Endothelial cell of umbilical vein (primary cell): Measurements from ENCODE around the gene WFIKKN2. TPM values are rescaled to one million over a fixed set of nuclear protein-coding genes. Genes with fewer than 3 reads are reported as not detected.

ENCODE experiments used
- BruUV-seq: library from RNA; stranded (reverse); fragments of 400-500 nt; replicated peaks from 2 replicates; lab custom pipeline; 2021; lab: Mats Ljungman, UMichigan
- CTCF ChIA-PET: fragments of 300-600, 350-600 bp; sonication (Branson Sonifier 250); formaldehyde crosslinking; loops from one replicate; lab custom pipeline; 2021; ENCODE audit warnings: antibody characterized with exemption, inconsistent platforms; lab: Charles Lee
- POLR2A ChIA-PET: fragments of 300-600, 350-600 bp; sonication (Branson Sonifier 250); formaldehyde crosslinking; loops from one replicate; lab custom pipeline; 2021; ENCODE audit warnings: antibody characterized with exemption, inconsistent platforms; lab: Charles Lee
- DNase-seq: peaks from one replicate; pipeline ENCODE4 v3.0.0-alpha.2; 2011; ENCODE audit warnings: low read depth, low spot score
- FAIRE-seq: peaks from 2 replicates; lab custom pipeline; 2011; peaks lifted over from hg19 to GRCh38; lab: Jason Lieb, UNC
- H2AFZ ChIP-seq: 2 replicates; pipeline ENCODE4 v1.6.0; 2012; ENCODE audit warnings: low read depth, low read length, control low read depth, inconsistent platforms
- H3K27ac ChIP-seq: 2 replicates; pipeline ENCODE4 v1.5.1; 2011; ENCODE audit warnings: low read depth, mild to moderate bottlenecking, control low read depth, low read length, moderate library complexity; ENCODE audit not compliant: insufficient read depth
- H3K27me3 ChIP-seq, 2 experiments: 2 replicates each; pipeline versions ENCODE4 v1.6.0 to v1.6.1; 2011; ENCODE audit warnings: low read length in 2 of 2, mixed read lengths in 1 of 2; ENCODE audit not compliant: control insufficient read depth in 2 of 2, insufficient read depth in 2 of 2
- H3K36me3 ChIP-seq, 2 experiments: 2 replicates in 1 of 2; 3 replicates in 1 of 2; pipeline ENCODE4 v1.5.1; 2011; ENCODE audit warnings: low read length in 2 of 2, mild to moderate bottlenecking in 1 of 2, moderate library complexity in 1 of 2; ENCODE audit not compliant: control insufficient read depth in 2 of 2, insufficient read depth in 2 of 2; ENCODE audit errors: extremely low read depth in 1 of 2
- H3K4me1 ChIP-seq: 3 replicates; pipeline ENCODE4 v1.5.1; 2011; ENCODE audit warnings: mild to moderate bottlenecking, low read length; ENCODE audit not compliant: control insufficient read depth, insufficient read depth; ENCODE audit errors: extremely low read depth
- H3K4me2 ChIP-seq: 2 replicates; pipeline ENCODE4 v1.6.1; 2011; ENCODE audit warnings: low read length, control low read depth, mixed read lengths; ENCODE audit not compliant: insufficient read depth
- H3K4me3 ChIP-seq, 3 experiments: fragments of 200-600 bp in 1 of 3; sonication (generic), shearing (Covaris generic) in 1 of 3; replicated peaks in 1 of 3; 2 replicates each; pipeline ENCODE4 v1.5.1; 2011 to 2016; ENCODE audit warnings: control low read depth in 3 of 3, low read length in 3 of 3, mild to moderate bottlenecking in 2 of 3, inconsistent platforms in 1 of 3, low read depth in 1 of 3, moderate library complexity in 1 of 3; ENCODE audit not compliant: insufficient read depth in 1 of 3
- H3K79me2 ChIP-seq: 2 replicates; pipeline ENCODE4 v1.6.0; 2012; ENCODE audit warnings: low read length, inconsistent platforms; ENCODE audit not compliant: control insufficient read depth, insufficient read depth
- H3K9ac ChIP-seq: replicated peaks from 2 replicates; pipeline ENCODE3; 2011; ENCODE audit warnings: low read length, control low read depth; ENCODE audit not compliant: insufficient read depth; ENCODE audit errors: extremely low read depth
- H3K9me1 ChIP-seq: replicated peaks from 3 replicates; pipeline ENCODE4 v1.6.0; 2011; ENCODE audit warnings: mild to moderate bottlenecking, low read length; ENCODE audit not compliant: control insufficient read depth, insufficient read depth; ENCODE audit errors: extremely low read depth
- H3K9me3 ChIP-seq: replicated peaks from 2 replicates; pipeline ENCODE4 v1.5.1; 2012; ENCODE audit warnings: low read length, inconsistent platforms; ENCODE audit not compliant: control insufficient read depth, insufficient read depth
- H4K20me1 ChIP-seq: replicated peaks from 2 replicates; pipeline ENCODE3; 2011; ENCODE audit warnings: mild to moderate bottlenecking, low read length; ENCODE audit not compliant: control insufficient read depth, insufficient read depth; ENCODE audit errors: extremely low read depth
- CTCF ChIP-seq, 2 donors: IDR thresholded peaks; 1 replicate in 1 of 2; 2 replicates in 1 of 2; pipeline ENCODE4 v1.5.1; 2011; ENCODE audit warnings: low read length in 2 of 2, mild to moderate bottlenecking in 2 of 2, moderate library complexity in 2 of 2, control low read depth in 1 of 2, inconsistent platforms in 1 of 2, low read depth in 1 of 2; ENCODE audit not compliant: insufficient read depth in 1 of 2; ENCODE audit errors: extremely low read depth in 1 of 2
- EZH2 ChIP-seq: IDR thresholded peaks from 2 replicates; pipeline ENCODE4 v1.6.1; 2012; ENCODE audit warnings: borderline replicate concordance, low read depth, mild to moderate bottlenecking, moderate library complexity, low read length, inconsistent platforms; ENCODE audit not compliant: severe bottlenecking
- FOS ChIP-seq: IDR thresholded peaks from 2 replicates; pipeline ENCODE4 v1.6.1; 2011; ENCODE audit warnings: mild to moderate bottlenecking, low read length, moderate library complexity, borderline replicate concordance; ENCODE audit not compliant: insufficient read depth
- GATA2 ChIP-seq: IDR thresholded peaks from 2 replicates; pipeline ENCODE4 v1.7.0; 2011; ENCODE audit warnings: low read depth, mild to moderate bottlenecking, moderate library complexity, mixed read lengths, low read length; ENCODE audit not compliant: insufficient read length, insufficient read depth
- JUN ChIP-seq: IDR thresholded peaks from 2 replicates; pipeline ENCODE4 v1.6.1; 2011; ENCODE audit warnings: borderline replicate concordance, low read depth; ENCODE audit not compliant: insufficient read length, insufficient read depth
- MAX ChIP-seq: IDR thresholded peaks from 2 replicates; pipeline ENCODE4 v1.6.1; 2011; ENCODE audit not compliant: insufficient read depth, insufficient read length
- MYC ChIP-seq: IDR thresholded peaks from one replicate; pipeline ENCODE4 v1.6.1; 2011; ENCODE audit warnings: mild to moderate bottlenecking, low read depth, low read length
- POLR2A ChIP-seq: IDR thresholded peaks from 2 replicates; pipeline ENCODE4 v1.6.1; 2012; ENCODE audit warnings: low read depth, mild to moderate bottlenecking, control low read depth, low read length
- POLR2AphosphoS5 ChIP-seq: IDR thresholded peaks from 2 replicates; pipeline ENCODE4 v1.6.1; 2012; ENCODE audit warnings: low read depth, mild to moderate bottlenecking, control low read depth, low read length, moderate library complexity; ENCODE audit not compliant: insufficient read depth
- dilution Hi-C: fragments of 300-500 bp; cut with MboI; formaldehyde crosslinking; loops from one replicate; pipeline ENCODE4 v1.15.0; 2019; ENCODE audit warnings: low sequenced_read_pairs; ENCODE audit not compliant: extremely low pct_ligation_motif_present
- intact Hi-C: fragments of 100-400 bp; cut with micrococcal nuclease; formaldehyde crosslinking; loops from one replicate; pipeline ENCODE4 v1.10.0; 2022
- polyA plus RNA-seq, 4 experiments: library from polyadenylated mRNA; depleted of rRNA in 3 of 4; stranded (reverse) in 3 of 4; unstranded in 1 of 4; fragments of >200 nt; gene quantifications; 2 replicates each; pipeline versions ENCODE4 v1.2.1 to v1.2.3, GENCODE V29; 2011 to 2012; ENCODE audit warnings: missing spikeins in 1 of 4
- total RNA-seq: library from RNA; stranded (reverse); gene quantifications from 2 replicates; pipeline ENCODE4 v1.2.3, GENCODE V29; 2021

WFIKKN2 gene
- total and polyA plus RNA-seq, 2 donors (not counting 3 experiments of a cell fraction or from before 2014, with no cell fraction given) = 0.03 TPM; not detected in 1

- CTCF ChIA-PET = interaction anchor here (0.9 to 1.2 kb wide), 2 partner anchors 19 to 186 kb away, joined by 3 to 4 read pairs; no protein-coding TSS in a partner anchor
- BruUV-seq = no TSS peak
- Histone ChIP-seq H3K9me1 (no peaks in the 10 kb centered on the region), H3K4me1 (peaks cover 3% of the 10 kb centered on the region), H3K9me3 (no peaks in the 10 kb centered on the region), H3K27ac (no peak overlapping the region), H3K36me3 (no peaks in the 10 kb centered on the region), H3K27me3 (peaks cover 2 to 31% of the 10 kb centered on the region in 2 experiments), H3K4me3 (no peak overlapping the region), H4K20me1 (no peaks in the 10 kb centered on the region), H3K79me2 (no peaks in the 10 kb centered on the region), H3K9ac (no peak overlapping the region), H2AFZ (no peak overlapping the region), H3K4me2 (no peak overlapping the region)
- dilution Hi-C loops = no loop called here
- no peak for FAIRE-seq
- no peak for DNase-seq
- POLR2A ChIA-PET = no interaction called here
- TF ChIP-seq GATA2 = no peak
- no peak for TF ChIP-seq POLR2A
- intact Hi-C loops = no loop called here
These were observed 36.0 kb downstream of the WFIKKN2 start for GRCh38 chr17:50871364-50871763.

GRCh38 chr17:50871898-50872297, 36.5 kb downstream of the WFIKKN2 start:
- Histone ChIP-seq H4K20me1 (no peaks in the 10 kb centered on the region), H3K9ac (no peak overlapping the region), H3K9me1 (no peaks in the 10 kb centered on the region), H3K4me3 (no peak overlapping the region), H3K36me3 (no peaks in the 10 kb centered on the region), H3K27me3 (peaks cover 2 to 35% of the 10 kb centered on the region in 2 experiments), H3K79me2 (no peaks in the 10 kb centered on the region), H3K4me1 (peaks cover 3% of the 10 kb centered on the region), H3K9me3 (no peaks in the 10 kb centered on the region), H3K4me2 (no peak overlapping the region), H3K27ac (no peak overlapping the region), H2AFZ (no peak overlapping the region)
- ChIA-PET POLR2A (no interaction called here), CTCF (interaction anchor here (0.9 to 1.0 kb wide), 2 partner anchors 12 to 20 kb away, joined by 4 read pairs; no protein-coding TSS in a partner anchor)
- DNase-seq (no peak), FAIRE-seq (no peak)
- intact Hi-C loops = no loop called here
- BruUV-seq = no TSS peak
- TF ChIP-seq GATA2 (no peak), FOS (no peak), EZH2 (no peak), POLR2AphosphoS5 (no peak), POLR2A (no peak), MYC (no peak), MAX (no peak), CTCF (IDR thresholded peaks at IDR 0.05; ENCODE audit: extremely low read depth in 1 of 2, insufficient read depth in 1 of 2, low read depth in 1 of 2, low read length in 2 of 2) (no peak), JUN (no peak)
- dilution Hi-C loops = no loop called here
